Common myeloid progenitor, CD34-positive (primary cell): ENCODE results near the gene PDLIM5.
A peak's percentile ranks its signal among the peaks of the same experiment; 100 is the strongest.

Experiments
- CTCF ChIA-PET: fragments of 350-600 bp; sonication (Branson Sonifier 250); formaldehyde crosslinking; loops from one replicate; lab custom pipeline; 2021; ENCODE audit warnings: antibody characterized with exemption; lab: Charles Lee
- POLR2A ChIA-PET: fragments of 350-600 bp; sonication (Branson Sonifier 250); formaldehyde crosslinking; loops from one replicate; lab custom pipeline; 2021; ENCODE audit warnings: antibody characterized with exemption; lab: Charles Lee
- DNase-seq, 3 donors: peaks; one replicate each; pipeline versions ENCODE4 v3.0.0 to v3.0.0-alpha.2; 2013
- H3K27ac ChIP-seq, 2 experiments: 1 replicate in 1 of 2; 2 replicates in 1 of 2; pipeline ENCODE4 v1.7.0; 2013; ENCODE audit warnings: inconsistent platforms in 2 of 2, low read length in 2 of 2, mild to moderate bottlenecking in 2 of 2, low read depth in 1 of 2, moderate library complexity in 1 of 2; ENCODE audit not compliant: severe bottlenecking in 2 of 2, insufficient read depth in 1 of 2, poor library complexity in 1 of 2
- H3K27me3 ChIP-seq, 5 experiments: replicated peaks in 2 of 5; 1 replicate in 3 of 5; 2 replicates in 2 of 5; pipeline versions ENCODE4 v1.6.1 to v1.7.0; 2013; ENCODE audit warnings: low read length in 4 of 5, mild to moderate bottlenecking in 2 of 5, moderate library complexity in 2 of 5, inconsistent platforms in 1 of 5; ENCODE audit not compliant: insufficient read depth in 5 of 5, control insufficient read depth in 4 of 5
- H3K36me3 ChIP-seq, 4 experiments: 1 replicate in 2 of 4; 2 replicates in 2 of 4; pipeline versions ENCODE4 v1.6.1 to v1.7.0; 2013; ENCODE audit warnings: low read length in 3 of 4, control low read depth in 1 of 4, mild to moderate bottlenecking in 1 of 4; ENCODE audit not compliant: control insufficient read depth in 4 of 4, insufficient read depth in 4 of 4
- H3K4me1 ChIP-seq, 4 experiments: 1 replicate in 3 of 4; 2 replicates in 1 of 4; pipeline versions ENCODE4 v1.6.1 to v1.7.1; 2013; ENCODE audit warnings: low read length in 3 of 4, mild to moderate bottlenecking in 3 of 4, control low read depth in 1 of 4, inconsistent platforms in 1 of 4, moderate library complexity in 1 of 4; ENCODE audit not compliant: control insufficient read depth in 4 of 4, insufficient read depth in 4 of 4; ENCODE audit errors: control extremely low read depth in 1 of 4
- H3K4me3 ChIP-seq, 7 experiments: 1 replicate in 4 of 7; 2 replicates in 3 of 7; pipeline versions ENCODE4 v1.5.1 to v1.7.0; 2013; ENCODE audit warnings: mild to moderate bottlenecking in 7 of 7, low read length in 6 of 7, moderate library complexity in 6 of 7, inconsistent platforms in 2 of 7, low read depth in 2 of 7, control low read depth in 1 of 7; ENCODE audit not compliant: insufficient read depth in 4 of 7, control insufficient read depth in 1 of 7; ENCODE audit errors: extremely low read depth in 1 of 7
- H3K9me3 ChIP-seq, 5 experiments: 1 replicate in 4 of 5; 2 replicates in 1 of 5; pipeline versions ENCODE4 v1.6.1 to v1.7.1; 2013; ENCODE audit warnings: low read length in 4 of 5, mild to moderate bottlenecking in 2 of 5, inconsistent platforms in 1 of 5, low read depth in 1 of 5, moderate library complexity in 1 of 5; ENCODE audit not compliant: control insufficient read depth in 4 of 5, insufficient read depth in 2 of 5; ENCODE audit errors: control extremely low read depth in 1 of 5
- WGBS: methylation state at CpG from one replicate; pipeline ENCODE4 v1.1.5; 2013; ENCODE audit not compliant: insufficient coverage; 5-methylcytosine and 5-hydroxymethylcytosine counted together

Gene PDLIM5

DNA sequence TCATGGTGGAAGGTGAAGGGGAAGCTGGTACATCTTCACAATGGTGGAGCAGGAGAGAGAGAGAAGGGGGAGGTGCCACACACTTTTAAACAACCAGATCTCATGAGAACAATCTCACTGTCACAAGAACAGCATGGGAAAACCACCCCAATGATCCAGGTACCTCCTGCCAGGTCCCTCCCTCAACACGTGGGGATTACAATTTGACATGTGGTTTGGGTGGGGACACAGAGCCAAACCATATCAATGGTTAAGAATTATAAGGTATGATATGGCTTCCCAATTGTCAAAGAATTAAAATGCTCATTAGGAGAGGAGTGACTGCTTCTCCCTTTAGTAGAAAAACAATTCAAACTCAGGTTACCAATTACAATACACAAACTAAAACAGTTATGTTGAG is 143.3 kb downstream of the PDLIM5 start:
- ChIA-PET POLR2A (no interaction called here), CTCF (interaction anchor here (0.6 to 1.5 kb wide), 5 partner anchors 9 to 360 kb away, joined by 3 to 4 read pairs (median 3); no protein-coding TSS in a partner anchor)
- no peak for DNase-seq
- Histone ChIP-seq H3K36me3 (peaks cover 0 to 5% (median 4%) of the 10 kb centered on the region in 4 experiments), H3K4me1 (peaks cover 0 to 6% (median 0%) of the 10 kb centered on the region in 4 experiments), H3K4me3 (no peak overlapping the region), H3K27me3 (no peaks in the 10 kb centered on the region), H3K9me3 (no peaks in the 10 kb centered on the region), H3K27ac (no peak overlapping the region)
- WGBS = 80% methylated on average over 1 of the region's 1 CpG

DNA sequence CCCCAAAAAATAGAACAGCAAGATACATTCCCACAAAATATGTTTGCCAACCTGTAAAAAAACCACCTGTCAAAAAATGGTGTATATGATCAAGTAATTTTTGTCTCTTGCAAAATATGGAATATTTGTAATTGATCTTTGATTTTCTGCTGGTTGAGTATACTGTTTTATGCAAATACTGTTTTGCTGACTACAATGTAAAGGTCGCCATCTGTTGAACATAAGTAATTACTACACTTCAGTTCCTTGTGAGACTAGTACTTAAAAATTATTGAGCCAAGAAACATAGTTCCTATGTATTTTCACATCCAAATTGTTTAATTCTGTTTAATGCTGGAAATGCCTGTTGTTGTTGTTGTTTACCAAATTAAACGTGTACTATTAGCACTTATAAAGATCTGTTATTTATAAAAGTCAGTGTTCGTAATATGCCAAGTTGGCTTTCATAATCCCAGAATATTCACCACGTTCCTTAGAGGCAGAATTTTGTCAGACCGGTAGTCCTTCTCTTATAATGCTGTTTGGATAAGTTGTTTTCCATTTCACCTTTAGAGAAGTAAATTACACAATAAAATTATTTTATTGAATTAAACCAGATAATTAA is 144.2 kb downstream of the PDLIM5 start:
- no CpG with 5 or more reads among the region's 5 CpGs for WGBS

DNA sequence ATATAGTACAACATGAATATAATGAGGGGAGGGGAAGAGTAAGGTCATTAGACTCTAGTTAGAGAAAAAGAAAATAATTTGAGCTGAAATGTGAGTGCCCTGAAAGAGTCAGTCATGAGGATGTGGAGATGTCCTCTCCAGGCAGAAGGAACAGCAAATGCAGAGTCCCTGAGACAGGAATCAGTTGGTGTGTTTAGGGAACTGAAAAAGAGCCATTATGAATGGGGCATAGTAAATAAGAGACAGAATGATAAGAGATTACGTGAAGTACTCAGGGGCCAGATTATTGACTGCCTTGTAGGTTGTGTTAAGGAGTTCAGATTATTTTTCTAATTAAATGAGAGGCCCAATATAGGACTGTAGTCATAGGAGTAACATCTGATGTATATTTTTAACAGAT is 147.0 kb downstream of the PDLIM5 start:
- no peaks in the 10 kb centered on the region for H3K9me3 ChIP-seq
- CTCF ChIA-PET = interaction anchor here (1.6 kb wide), 1 partner anchor 191 kb away, joined by 13 read pairs; no protein-coding TSS in a partner anchor
- 100% methylated on average over 1 of the region's 1 CpG for WGBS

More for the DNA sequence above, 144.2 kb downstream of the PDLIM5 start:
- DNase-seq = peak; percentile 54 to 69 (median 68)
- H3K9me3 ChIP-seq = no peaks in the 10 kb centered on the region
- H3K4me3 ChIP-seq = no peak overlapping the region
- no peak overlapping the region for H3K27ac ChIP-seq
- peaks cover 0 to 5% (median 4%) of the 10 kb centered on the region in 4 experiments for H3K36me3 ChIP-seq
- POLR2A ChIA-PET = no interaction called here
- no peaks in the 10 kb centered on the region for H3K27me3 ChIP-seq
- CTCF ChIA-PET = interaction anchor here (0.8 to 1.5 kb wide), 4 partner anchors 10 to 190 kb away, joined by 3 to 4 read pairs (median 4); no protein-coding TSS in a partner anchor
- H3K4me1 ChIP-seq = peaks cover 0 to 6% (median 0%) of the 10 kb centered on the region in 4 experiments

DNA sequence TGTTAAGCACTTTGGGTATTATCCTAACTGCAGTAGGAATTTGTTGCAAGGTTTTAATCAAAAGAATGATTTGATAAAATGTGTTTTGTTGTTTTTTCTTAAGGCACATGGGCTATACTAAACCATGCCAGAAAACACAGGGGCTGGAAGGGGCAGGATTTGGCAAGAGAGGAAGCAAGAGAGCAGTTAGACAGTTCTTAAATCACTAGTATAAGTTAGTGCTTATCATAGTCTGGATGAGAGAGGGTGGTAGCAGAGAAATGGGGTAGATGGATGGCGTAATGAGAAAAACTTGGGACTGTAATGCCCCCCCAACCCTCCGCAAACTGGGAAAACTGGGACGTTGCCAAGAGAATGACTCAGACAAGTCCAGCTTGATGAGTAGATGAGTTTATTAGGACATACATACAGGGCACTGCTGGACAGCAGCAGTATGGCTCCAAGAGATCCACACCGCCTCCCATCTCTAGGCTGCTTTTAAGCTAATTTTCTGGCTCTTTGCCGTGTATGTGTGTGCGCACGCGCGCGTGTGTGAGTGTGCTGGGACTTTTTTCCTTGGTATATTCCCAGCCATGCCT is 151.5 kb downstream of the PDLIM5 start:
- H3K27me3 ChIP-seq = no peaks in the 10 kb centered on the region
- no peak for DNase-seq
- no peak overlapping the region for H3K27ac ChIP-seq
- POLR2A ChIA-PET = no interaction called here
- H3K4me1 ChIP-seq = no peaks in the 10 kb centered on the region
- WGBS = 95% methylated on average over 9 of the region's 10 CpGs
- CTCF ChIA-PET = interaction anchor here (0.8 kb wide), 1 partner anchor 197 kb away, joined by 3 read pairs; no protein-coding TSS in a partner anchor
- no peaks in the 10 kb centered on the region for H3K9me3 ChIP-seq
- H3K4me3 ChIP-seq = no peak overlapping the region
- no peaks in the 10 kb centered on the region for H3K36me3 ChIP-seq

More for the DNA sequence above, 147.0 kb downstream of the PDLIM5 start:
- H3K36me3 ChIP-seq = no peaks in the 10 kb centered on the region
- POLR2A ChIA-PET = no interaction called here
- no peaks in the 10 kb centered on the region for H3K27me3 ChIP-seq
- no peak overlapping the region for H3K4me3 ChIP-seq
- no peak for DNase-seq
- no peak overlapping the region for H3K27ac ChIP-seq
- H3K4me1 ChIP-seq = peaks cover 0 to 6% (median 0%) of the 10 kb centered on the region in 4 experiments

DNA sequence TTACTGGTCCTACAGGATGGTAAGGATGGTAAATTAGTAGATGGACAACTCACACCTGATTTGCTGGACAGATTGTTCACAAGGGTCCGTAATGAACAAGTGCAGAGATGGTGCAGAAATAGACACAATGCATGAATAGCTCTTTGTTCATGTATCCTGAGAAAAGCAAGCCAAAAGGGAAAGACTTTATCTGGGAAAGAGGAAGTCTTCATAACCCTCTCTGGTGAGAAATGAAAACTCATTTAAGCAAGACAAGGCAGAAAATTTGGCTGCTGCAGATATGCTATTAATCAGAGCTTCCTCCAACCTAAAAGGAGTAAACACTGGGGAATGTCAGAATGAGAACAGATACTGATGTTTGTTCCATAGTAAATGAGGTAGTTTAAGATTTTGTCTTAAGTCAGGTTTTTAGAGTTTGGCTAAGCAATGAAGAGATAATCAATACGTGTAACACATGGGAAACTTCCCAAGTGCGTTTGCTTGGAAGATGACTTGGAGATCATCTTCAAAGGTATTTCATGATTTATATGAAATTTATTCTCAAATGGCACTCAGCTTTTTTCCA is 153.6 kb downstream of the PDLIM5 start:
- CTCF ChIA-PET = interaction anchor here (1.0 to 1.2 kb wide), 2 partner anchors 200 to 202 kb away, joined by 3 read pairs; no protein-coding TSS in a partner anchor
- WGBS = 100% methylated on average over 1 of the region's 3 CpGs

DNA sequence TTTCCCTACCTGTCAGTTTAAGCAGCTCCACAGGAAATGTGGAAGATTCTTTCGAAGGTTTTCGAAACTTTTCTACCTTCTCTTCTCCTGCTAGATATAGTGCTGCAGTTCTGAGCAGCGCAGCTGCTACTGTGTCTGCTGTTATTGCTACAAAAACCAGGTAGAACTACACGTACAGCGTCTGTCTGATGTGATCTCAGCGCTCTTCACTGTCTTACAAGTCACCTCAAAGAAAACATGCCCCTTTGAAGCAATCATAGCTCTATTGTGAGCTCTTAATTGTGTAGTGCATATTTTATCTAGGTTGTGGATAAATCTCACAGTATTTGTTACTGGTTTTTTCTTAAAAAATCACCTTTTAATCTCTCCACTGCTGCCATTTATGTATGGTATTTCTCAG is 158.4 kb downstream of the PDLIM5 start:
- Histone ChIP-seq H3K9me3 (no peaks in the 10 kb centered on the region), H3K27me3 (no peaks in the 10 kb centered on the region), H3K4me1 (no peaks in the 10 kb centered on the region), H3K36me3 (no peaks in the 10 kb centered on the region), H3K4me3 (no peak overlapping the region), H3K27ac (no peak overlapping the region)
- POLR2A ChIA-PET = no interaction called here
- no peak for DNase-seq
- CTCF ChIA-PET = interaction anchor here (5.8 kb wide), 1 partner anchor 12 kb away, joined by 21 read pairs; no protein-coding TSS in a partner anchor
- WGBS = 100% methylated on average over 5 of the region's 6 CpGs

More for the DNA sequence above, 153.6 kb downstream of the PDLIM5 start:
- no peak for DNase-seq
- POLR2A ChIA-PET = no interaction called here
- Histone ChIP-seq H3K4me1 (no peaks in the 10 kb centered on the region), H3K36me3 (no peaks in the 10 kb centered on the region), H3K9me3 (no peaks in the 10 kb centered on the region), H3K27ac (no peak overlapping the region), H3K27me3 (no peaks in the 10 kb centered on the region), H3K4me3 (no peak overlapping the region)

DNA sequence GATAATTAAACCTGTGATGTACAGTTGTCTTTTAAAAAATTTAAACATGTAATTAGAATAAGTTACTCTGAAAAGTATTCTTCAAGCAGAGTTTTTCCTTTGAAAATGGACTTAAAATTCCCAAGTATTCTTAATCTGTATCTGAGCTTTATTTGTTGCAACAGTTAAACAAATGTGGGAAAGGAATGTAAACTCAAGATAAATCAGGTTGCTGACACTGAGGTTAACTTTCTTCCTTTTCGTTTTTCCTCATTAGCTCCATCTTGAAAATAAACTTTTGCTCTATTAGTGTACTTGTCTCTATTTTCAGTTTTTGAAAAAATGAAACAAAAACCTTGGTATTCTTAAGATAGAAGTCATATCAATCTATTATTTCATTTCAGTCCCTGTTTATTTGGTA is 161.5 kb downstream of the PDLIM5 start:
- ChIA-PET CTCF (interaction anchor here (5.8 kb wide), 1 partner anchor 8 kb away, joined by 21 read pairs; no protein-coding TSS in a partner anchor), POLR2A (no interaction called here)
- H3K9me3 ChIP-seq = no peaks in the 10 kb centered on the region
- H3K4me1 ChIP-seq = no peaks in the 10 kb centered on the region
- no peaks in the 10 kb centered on the region for H3K36me3 ChIP-seq
- DNase-seq = no peak
- H3K27me3 ChIP-seq = no peaks in the 10 kb centered on the region
- no CpG with 5 or more reads among the region's 1 CpG for WGBS
- no peak overlapping the region for H3K4me3 ChIP-seq
- H3K27ac ChIP-seq = no peak overlapping the region
